HepG2 (cell line): Measurements from ENCODE around the gene AP3B2. TPM values are rescaled to one million over a fixed set of nuclear protein-coding genes. Genes with fewer than 3 reads are reported as not detected.

Experiments
- CENPT ChIP-seq: sonication (generic); formaldehyde crosslinking; IDR thresholded peaks from 2 replicates; pipeline ENCODE4 v1.8.0; 2022; ENCODE audit warnings: low read depth, mild to moderate bottlenecking, moderate library complexity, missing genetic modification reagents
- CREB3 ChIP-seq: sonication (generic); formaldehyde crosslinking; IDR thresholded peaks from 2 replicates; pipeline ENCODE4 v1.5.0; 2020; ENCODE audit warnings: missing genetic modification reagents
- DNMT1 ChIP-seq: sonication (generic); formaldehyde crosslinking; IDR thresholded peaks from 2 replicates; pipeline ENCODE4 v1.5.1; 2020; ENCODE audit warnings: mild to moderate bottlenecking, missing genetic modification reagents
- ETV5 ChIP-seq: IDR thresholded peaks from 2 replicates; pipeline ENCODE4 v1.6.1; 2018; ENCODE audit warnings: missing biosample characterization, missing genetic modification reagents, inconsistent platforms, borderline replicate concordance
- GATA4 ChIP-seq: sonication (generic); IDR thresholded peaks from 2 replicates; pipeline ENCODE4 v1.6.1; 2016; ENCODE audit warnings: antibody characterized with exemption, low read depth, borderline replicate concordance
- GZF1 ChIP-seq: sonication (generic); formaldehyde crosslinking; IDR thresholded peaks from 2 replicates; pipeline ENCODE4 v1.5.1; 2020; ENCODE audit warnings: mild to moderate bottlenecking, missing genetic modification reagents
- ISL2 ChIP-seq: sonication (generic); formaldehyde crosslinking; IDR thresholded peaks from 2 replicates; pipeline ENCODE4 v1.5.0; 2020; ENCODE audit warnings: missing genetic modification reagents
- KDM5B ChIP-seq: sonication (generic); formaldehyde crosslinking; IDR thresholded peaks from 2 replicates; pipeline ENCODE4 v1.4.0; 2020; ENCODE audit warnings: missing genetic modification reagents, mild to moderate bottlenecking, borderline replicate concordance
- MAX ChIP-seq: IDR thresholded peaks from 2 replicates; pipeline ENCODE4 v1.6.1; 2012; ENCODE audit warnings: inconsistent platforms
- MLXIP ChIP-seq: sonication (generic); formaldehyde crosslinking; IDR thresholded peaks from 2 replicates; pipeline ENCODE4 v1.9.0; 2021; ENCODE audit warnings: missing genetic modification reagents, borderline replicate concordance
- RBFOX2 ChIP-seq: fragments of 200-400 bp; formaldehyde crosslinking; IDR thresholded peaks from 2 replicates; pipeline ENCODE4 v1.6.1; 2017; ENCODE audit warnings: low read depth, mild to moderate bottlenecking, low read length
- RCOR2 ChIP-seq: IDR thresholded peaks from 2 replicates; pipeline ENCODE4 v1.6.1; 2016; ENCODE audit warnings: missing biosample characterization, missing genetic modification reagents
- SMYD3 ChIP-seq: sonication (generic); formaldehyde crosslinking; IDR thresholded peaks from 2 replicates; pipeline ENCODE4 v1.8.1; 2023; ENCODE audit warnings: mild to moderate bottlenecking, missing genetic modification reagents
- ZBTB3 ChIP-seq: sonication (generic); formaldehyde crosslinking; IDR thresholded peaks from 2 replicates; pipeline ENCODE4 v1.4.0; 2020; ENCODE audit warnings: low read depth, mild to moderate bottlenecking, moderate library complexity, missing genetic modification reagents, borderline replicate concordance
- ZNF567 ChIP-seq: sonication (generic); formaldehyde crosslinking; IDR thresholded peaks from 2 replicates; pipeline ENCODE4 v1.8.1; 2023; ENCODE audit warnings: mild to moderate bottlenecking, missing genetic modification reagents, borderline replicate concordance
- ZNF607 ChIP-seq: sonication (generic); formaldehyde crosslinking; IDR thresholded peaks from 2 replicates; pipeline ENCODE4 v1.5.1; 2020; ENCODE audit warnings: missing genetic modification reagents, mild to moderate bottlenecking, borderline replicate concordance
- ZNF768 ChIP-seq: sonication (generic); formaldehyde crosslinking; IDR thresholded peaks from 2 replicates; pipeline ENCODE4 v1.4.0; 2020; ENCODE audit warnings: missing genetic modification reagents
- ZNF782 ChIP-seq: sonication (generic); formaldehyde crosslinking; IDR thresholded peaks from 2 replicates; pipeline ENCODE4 v1.4.0; 2020; ENCODE audit warnings: missing genetic modification reagents, mild to moderate bottlenecking, borderline replicate concordance
- polyA plus RNA-seq, 8 experiments: library from polyadenylated mRNA; depleted of rRNA in 3 of 8; stranded (reverse) in 7 of 8; unstranded in 1 of 8; fragments of >200 nt; fragmentation: Illumina TruSeq in 4 of 8; extraction: Trizol in 4 of 8; gene quantifications; 2 replicates each; pipeline versions ENCODE4 v1.2.1 to v1.2.3, GENCODE V29; 2011 to 2016; ENCODE audit warnings: low read depth in 4 of 8, missing spikeins in 1 of 8, mixed read lengths in 1 of 8; ENCODE audit not compliant: insufficient read depth in 1 of 8
- total RNA-seq, 5 experiments: library from RNA; depleted of rRNA; stranded (reverse); fragments of >200 nt; fragmentation: Illumina TruSeq; extraction: Trizol; gene quantifications; 2 replicates each; pipeline ENCODE4 v1.2.3, GENCODE V29; 2016; ENCODE audit warnings: low read depth in 1 of 5
- TF ChIP-seq, protein P1 (sequence below): IDR thresholded peaks from 2 replicates; pipeline ENCODE4 v1.6.1; 2016; ENCODE audit warnings: missing compliant biosample characterization, missing genetic modification reagents, borderline replicate concordance
- TF ChIP-seq, protein P2 (sequence below): sonication (generic); formaldehyde crosslinking; conservative IDR thresholded peaks from 2 replicates; pipeline ENCODE4 v1.8.1; 2023; ENCODE audit warnings: missing genetic modification reagents
- TF ChIP-seq, protein P3 (sequence below): IDR thresholded peaks from 2 replicates; pipeline ENCODE4 v1.6.1; 2016; ENCODE audit warnings: missing genetic modification reagents, missing compliant biosample characterization
- TF ChIP-seq, protein P4 (sequence below): sonication (generic); formaldehyde crosslinking; IDR thresholded peaks from 2 replicates; pipeline ENCODE4 v1.4.0; 2020; ENCODE audit warnings: missing genetic modification reagents

AP3B2 gene
- total and polyA plus RNA-seq, 2 of the 13 experiments (the other 11 are each of a cell fraction or from before 2014, with no cell fraction given), result not detected

- TF ChIP-seq MLXIP (CRISPR knock-in tag), result peak; percentile 78; the same call in 1 of the 2 replicates
- TF ChIP-seq SMYD3 (CRISPR knock-in tag), result no peak
- TF ChIP-seq ISL2 (CRISPR knock-in tag), result peak; percentile 55; the same call in 1 of the 2 replicates
- TF ChIP-seq GATA4, result no peak
- TF ChIP-seq, protein P1, sequence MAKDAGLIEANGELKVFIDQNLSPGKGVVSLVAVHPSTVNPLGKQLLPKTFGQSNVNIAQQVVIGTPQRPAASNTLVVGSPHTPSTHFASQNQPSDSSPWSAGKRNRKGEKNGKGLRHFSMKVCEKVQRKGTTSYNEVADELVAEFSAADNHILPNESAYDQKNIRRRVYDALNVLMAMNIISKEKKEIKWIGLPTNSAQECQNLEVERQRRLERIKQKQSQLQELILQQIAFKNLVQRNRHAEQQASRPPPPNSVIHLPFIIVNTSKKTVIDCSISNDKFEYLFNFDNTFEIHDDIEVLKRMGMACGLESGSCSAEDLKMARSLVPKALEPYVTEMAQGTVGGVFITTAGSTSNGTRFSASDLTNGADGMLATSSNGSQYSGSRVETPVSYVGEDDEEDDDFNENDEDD (CRISPR knock-in tag), result peak; percentile 46; the same call in 1 of the 2 replicates
- TF ChIP-seq ZNF782 (CRISPR knock-in tag), result no peak
- TF ChIP-seq RBFOX2, result no peak
- no peak for TF ChIP-seq CENPT (CRISPR knock-in tag)
- no peak for TF ChIP-seq GZF1 (CRISPR knock-in tag)
- peak; percentile 83; the same call in 1 of the 2 replicates for TF ChIP-seq ZNF607 (CRISPR knock-in tag)
- peak; percentile 36; the same call in 1 of the 2 replicates for TF ChIP-seq ETV5
- peak; percentile 84 for TF ChIP-seq MAX
- TF ChIP-seq, protein P2, sequence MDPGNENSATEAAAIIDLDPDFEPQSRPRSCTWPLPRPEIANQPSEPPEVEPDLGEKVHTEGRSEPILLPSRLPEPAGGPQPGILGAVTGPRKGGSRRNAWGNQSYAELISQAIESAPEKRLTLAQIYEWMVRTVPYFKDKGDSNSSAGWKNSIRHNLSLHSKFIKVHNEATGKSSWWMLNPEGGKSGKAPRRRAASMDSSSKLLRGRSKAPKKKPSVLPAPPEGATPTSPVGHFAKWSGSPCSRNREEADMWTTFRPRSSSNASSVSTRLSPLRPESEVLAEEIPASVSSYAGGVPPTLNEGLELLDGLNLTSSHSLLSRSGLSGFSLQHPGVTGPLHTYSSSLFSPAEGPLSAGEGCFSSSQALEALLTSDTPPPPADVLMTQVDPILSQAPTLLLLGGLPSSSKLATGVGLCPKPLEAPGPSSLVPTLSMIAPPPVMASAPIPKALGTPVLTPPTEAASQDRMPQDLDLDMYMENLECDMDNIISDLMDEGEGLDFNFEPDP (CRISPR knock-in tag), result no peak
- no peak for TF ChIP-seq RCOR2 (CRISPR knock-in tag)
- no peak for TF ChIP-seq ZNF567 (CRISPR knock-in tag)
- TF ChIP-seq KDM5B (CRISPR knock-in tag), result peak; percentile 73; the same call in 1 of the 2 replicates
- TF ChIP-seq ZBTB3 (CRISPR knock-in tag), result no peak
- TF ChIP-seq, protein P3, sequence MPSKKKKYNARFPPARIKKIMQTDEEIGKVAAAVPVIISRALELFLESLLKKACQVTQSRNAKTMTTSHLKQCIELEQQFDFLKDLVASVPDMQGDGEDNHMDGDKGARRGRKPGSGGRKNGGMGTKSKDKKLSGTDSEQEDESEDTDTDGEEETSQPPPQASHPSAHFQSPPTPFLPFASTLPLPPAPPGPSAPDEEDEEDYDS, result no peak
- peak; percentile 88 for TF ChIP-seq CREB3
- TF ChIP-seq ZNF768 (CRISPR knock-in tag), result no peak
- no peak for TF ChIP-seq DNMT1 (CRISPR knock-in tag)
- TF ChIP-seq, protein P4, sequence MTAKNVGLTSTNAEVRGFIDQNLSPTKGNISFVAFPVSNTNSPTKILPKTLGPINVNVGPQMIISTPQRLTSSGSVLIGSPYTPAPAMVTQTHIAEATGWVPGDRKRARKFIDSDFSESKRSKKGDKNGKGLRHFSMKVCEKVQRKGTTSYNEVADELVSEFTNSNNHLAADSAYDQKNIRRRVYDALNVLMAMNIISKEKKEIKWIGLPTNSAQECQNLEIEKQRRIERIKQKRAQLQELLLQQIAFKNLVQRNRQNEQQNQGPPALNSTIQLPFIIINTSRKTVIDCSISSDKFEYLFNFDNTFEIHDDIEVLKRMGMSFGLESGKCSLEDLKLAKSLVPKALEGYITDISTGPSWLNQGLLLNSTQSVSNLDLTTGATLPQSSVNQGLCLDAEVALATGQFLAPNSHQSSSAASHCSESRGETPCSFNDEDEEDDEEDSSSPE (CRISPR knock-in tag), result peak; percentile 45; the same call in 1 of the 2 replicates
Observed at GRCh38 chr15:82663186-82663600, 46.5 kb downstream of the AP3B2 start (continued).
